Measurements from ENCODE around the gene RELT.

RELT gene

DNA sequence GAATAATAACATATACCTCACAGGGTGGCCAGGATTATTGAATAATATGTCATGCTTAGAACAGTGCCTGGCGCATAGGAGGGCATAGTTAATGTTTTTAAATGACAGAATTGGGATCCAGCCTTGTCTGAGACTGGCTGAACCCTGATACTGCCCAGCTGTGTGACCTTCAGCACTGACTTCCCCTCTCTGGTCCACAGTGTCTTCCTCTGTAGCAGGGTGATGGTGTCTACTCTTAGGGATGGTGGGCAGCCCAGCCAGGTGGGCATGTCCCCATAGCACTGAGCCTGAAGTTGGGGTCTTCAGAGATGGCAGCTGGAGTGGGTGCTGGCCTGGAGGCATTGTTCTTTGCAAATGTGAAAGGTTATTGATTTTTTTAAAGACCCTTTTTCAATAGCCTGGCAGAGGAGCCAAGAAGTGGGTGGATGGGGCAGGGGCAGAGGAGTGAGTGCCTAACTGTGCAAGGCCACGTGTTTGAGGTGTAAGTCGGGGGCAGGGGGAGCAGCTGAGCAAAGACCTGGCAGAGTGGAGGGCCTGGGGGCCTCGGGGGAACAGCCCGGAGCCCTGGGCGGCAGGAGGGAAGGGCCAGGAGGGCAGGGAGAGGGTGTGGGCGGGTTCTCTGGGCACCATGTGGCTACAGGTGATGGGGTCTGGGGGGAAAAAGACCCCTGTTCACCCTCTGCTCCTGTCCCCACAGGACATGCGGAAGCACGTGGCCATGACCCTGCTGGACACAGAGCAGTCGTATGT is 29.8 kb upstream of the RELT start:
- in situ Hi-C loops (cut with MboI; ENCODE audit: low sequenced_read_pairs) = no loop called here

DNA sequence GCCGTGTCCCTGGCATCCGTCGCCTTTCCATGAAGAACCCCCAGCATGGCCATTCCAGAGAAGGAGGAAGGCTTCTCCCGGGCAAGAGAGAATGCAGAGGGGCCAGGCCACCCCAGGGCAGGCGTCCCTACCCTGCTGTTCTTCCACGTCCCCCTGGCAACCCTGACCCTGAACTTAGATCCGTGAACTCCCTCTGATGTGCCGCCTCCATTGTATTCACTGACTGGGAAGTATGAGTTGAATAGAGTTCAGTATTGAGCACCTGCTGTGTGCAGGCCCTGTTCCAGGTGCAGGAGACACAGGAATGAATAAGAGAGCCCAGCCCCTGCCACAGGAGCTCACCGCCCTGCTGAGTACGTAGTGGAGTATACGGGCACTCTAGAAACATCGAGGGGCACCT is 29.1 kb upstream of the RELT start:
- in situ Hi-C loops (cut with MboI; ENCODE audit: low sequenced_read_pairs) = no loop called here

DNA sequence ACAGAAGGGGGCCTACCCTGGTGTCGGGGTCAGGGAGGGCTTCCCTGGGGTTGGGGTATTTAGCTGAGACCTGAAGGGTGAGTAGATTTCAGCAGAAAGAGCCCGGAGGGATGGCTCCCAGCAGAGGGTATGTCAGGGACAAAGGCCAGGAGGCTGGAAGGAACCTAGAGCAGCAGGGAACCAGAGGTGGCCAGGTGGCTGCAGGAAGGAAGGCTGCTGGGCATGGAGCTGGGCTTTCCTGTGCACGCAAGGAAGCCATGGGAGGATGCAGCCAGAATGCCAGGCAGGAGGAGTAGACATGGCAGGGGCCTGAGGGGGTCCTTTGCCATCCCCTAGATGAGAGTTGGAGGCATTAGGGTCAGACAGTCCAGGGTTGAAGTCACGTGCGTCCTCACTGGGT is 27.4 kb upstream of the RELT start:
- in situ Hi-C loops (cut with MboI; ENCODE audit: low sequenced_read_pairs) = no loop called here

- in situ Hi-C loops (cut with MboI; ENCODE audit: low sequenced_read_pairs) = no loop called here
Observed at GRCh38 chr11:73349633-73350032, 26.6 kb upstream of the RELT start.

DNA sequence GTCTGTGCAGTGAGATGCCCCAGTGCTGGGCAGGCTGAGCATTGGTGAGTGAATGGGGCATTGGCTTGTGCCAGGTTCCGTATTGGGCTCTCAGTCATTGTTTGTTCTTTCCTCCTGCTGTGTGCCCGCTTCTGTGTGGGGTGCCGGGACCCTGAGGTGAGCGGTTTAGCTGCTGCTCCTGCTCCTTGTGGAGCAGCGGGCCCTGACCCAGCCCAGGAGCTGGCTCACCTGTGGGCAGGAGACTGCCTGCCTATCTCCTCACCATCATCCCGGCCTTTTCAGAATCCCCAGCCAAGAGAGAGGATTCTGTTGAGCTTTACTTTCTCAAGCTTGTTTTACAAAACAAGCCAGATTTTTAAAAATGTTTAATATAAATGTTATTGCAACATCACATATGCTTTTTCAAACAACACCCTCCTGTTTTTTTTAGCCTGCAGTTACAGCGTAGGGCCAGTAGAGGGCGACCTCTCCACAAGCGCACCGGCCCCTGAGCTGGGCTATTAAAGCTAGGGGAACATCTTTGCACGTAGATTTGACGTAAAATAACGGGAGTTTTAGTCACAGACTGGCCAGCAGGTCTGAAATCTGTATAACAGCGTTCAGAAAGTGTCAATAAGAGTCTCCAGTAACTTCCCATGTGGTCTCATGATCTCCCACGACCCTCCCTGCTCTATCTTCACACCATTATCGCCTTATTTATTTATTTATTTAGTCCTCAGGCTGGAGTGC is 25.1 kb upstream of the RELT start:
- in situ Hi-C loops (cut with MboI; ENCODE audit: low sequenced_read_pairs) = no loop called here

DNA sequence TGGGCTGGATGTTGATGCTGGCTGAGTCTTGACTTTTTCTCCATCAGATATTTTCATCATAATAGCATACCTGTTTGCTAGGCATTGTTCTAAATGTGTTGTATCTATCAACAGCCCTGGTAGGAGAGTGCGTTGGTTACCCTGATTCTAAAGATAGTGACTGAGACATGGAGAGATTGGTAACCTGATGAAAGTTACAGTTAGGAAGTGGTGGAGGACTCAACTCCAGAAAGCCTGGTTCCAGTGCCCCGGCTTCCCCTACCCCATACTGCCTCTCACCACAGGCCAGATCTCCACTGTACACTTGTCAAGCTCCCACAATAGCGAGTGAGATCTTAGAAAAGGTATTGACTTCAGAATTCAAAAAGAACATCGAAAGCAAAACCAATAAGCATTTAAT is 22.8 kb upstream of the RELT start:
- in situ Hi-C loops (cut with MboI; ENCODE audit: low sequenced_read_pairs) = no loop called here

DNA sequence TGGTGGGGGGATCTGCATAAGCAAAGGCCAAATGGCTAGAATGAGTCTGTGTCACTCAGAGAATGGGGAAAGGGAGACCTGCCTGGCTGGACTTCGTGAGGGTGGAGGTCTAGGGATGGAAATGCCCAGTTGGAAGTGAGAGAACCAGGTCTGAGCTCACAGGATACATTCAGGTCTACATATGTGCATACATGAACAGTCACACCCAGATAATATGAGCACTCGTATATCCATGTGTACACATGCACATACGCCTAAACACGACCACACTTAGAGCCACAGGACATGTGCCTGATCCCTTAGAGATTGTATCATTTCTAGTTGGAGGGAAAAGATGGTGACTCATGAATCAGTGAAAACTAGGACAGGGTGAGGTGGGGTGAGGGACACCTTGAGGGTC is 21.1 kb upstream of the RELT start:
- in situ Hi-C loops (cut with MboI; ENCODE audit: low sequenced_read_pairs) = no loop called here

DNA sequence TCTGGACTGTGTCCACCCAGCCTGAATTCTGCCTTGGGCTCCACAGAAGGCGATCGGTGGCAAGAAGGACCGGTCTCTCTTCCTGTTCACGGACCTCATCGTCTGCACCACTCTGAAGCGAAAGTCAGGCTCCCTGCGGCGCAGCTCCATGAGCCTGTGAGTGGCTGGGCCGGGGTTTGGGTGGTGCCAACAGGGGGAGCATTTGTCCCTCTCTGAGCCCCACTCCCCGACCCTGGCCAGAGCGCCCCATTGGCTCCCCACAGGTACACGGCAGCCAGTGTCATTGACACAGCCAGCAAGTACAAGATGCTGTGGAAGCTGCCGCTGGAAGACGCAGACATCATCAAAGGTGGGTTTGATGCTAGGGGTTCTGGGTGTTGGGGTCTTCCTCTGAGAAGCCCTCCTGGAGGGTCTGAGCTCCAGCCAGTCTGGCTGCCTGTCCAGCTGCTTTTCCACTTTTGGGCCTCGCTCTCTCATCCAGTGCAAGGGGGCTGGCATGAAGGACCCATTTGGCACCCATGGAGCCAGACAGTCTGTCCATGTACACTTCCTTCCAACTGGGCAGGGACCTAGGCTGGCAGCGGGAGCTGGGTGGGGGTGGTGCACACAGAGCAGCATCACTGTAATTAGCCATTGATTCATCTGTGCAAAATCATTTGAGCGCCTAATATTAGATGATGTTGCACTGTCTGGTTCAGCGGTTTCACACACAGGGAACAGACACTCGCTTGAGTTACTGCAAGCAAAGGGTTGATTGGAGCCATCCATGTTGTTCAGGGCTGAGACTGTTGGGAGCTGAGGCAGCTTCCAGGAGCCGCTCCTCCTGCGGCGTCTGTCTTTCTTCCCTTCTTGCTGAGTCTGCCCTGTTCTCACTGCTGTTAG is 19.0 kb upstream of the RELT start:
- in situ Hi-C loops (cut with MboI; ENCODE audit: low sequenced_read_pairs) = no loop called here

DNA sequence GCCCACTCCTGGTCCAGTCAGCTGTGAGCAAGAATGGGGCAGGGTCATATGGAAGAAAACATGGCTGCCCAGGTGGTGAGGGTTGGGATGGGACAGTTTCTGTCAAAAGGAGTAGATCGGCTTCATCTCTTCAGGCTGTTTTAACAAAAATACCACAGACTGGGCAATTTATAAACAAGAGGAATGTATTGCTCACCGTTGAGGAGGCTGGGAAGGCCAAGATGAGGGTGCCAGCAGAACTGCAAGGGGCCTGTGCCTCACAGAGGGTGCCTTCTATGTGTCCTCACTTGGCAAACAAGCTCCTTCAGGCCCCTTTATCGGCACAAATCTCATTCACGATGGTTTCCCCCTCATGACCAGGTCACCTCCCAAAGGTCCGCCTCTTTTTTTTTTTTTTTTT is 18.1 kb upstream of the RELT start:
- in situ Hi-C loops (cut with MboI; ENCODE audit: low sequenced_read_pairs) = no loop called here

DNA sequence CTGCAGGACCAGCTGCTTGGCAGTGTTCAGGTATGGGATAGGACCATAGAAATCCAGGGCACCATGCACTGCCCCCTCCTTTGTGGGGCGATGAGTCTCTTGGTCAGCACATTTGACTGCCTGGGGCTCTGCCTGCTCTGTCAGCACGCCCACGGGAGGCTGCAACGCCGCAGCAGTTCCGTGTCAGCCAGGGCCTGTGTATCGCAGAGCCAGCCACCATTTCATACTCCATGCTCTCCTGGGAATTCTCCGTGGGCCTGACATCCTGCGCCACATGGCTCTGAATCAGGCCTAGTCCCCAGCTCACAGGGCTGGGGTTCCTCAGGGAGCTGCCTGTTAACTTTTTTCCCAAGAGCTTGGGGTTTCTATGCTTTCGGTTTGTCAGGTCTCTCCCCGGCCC is 16.9 kb upstream of the RELT start:
- in situ Hi-C loops (cut with MboI; ENCODE audit: low sequenced_read_pairs) = no loop called here

DNA sequence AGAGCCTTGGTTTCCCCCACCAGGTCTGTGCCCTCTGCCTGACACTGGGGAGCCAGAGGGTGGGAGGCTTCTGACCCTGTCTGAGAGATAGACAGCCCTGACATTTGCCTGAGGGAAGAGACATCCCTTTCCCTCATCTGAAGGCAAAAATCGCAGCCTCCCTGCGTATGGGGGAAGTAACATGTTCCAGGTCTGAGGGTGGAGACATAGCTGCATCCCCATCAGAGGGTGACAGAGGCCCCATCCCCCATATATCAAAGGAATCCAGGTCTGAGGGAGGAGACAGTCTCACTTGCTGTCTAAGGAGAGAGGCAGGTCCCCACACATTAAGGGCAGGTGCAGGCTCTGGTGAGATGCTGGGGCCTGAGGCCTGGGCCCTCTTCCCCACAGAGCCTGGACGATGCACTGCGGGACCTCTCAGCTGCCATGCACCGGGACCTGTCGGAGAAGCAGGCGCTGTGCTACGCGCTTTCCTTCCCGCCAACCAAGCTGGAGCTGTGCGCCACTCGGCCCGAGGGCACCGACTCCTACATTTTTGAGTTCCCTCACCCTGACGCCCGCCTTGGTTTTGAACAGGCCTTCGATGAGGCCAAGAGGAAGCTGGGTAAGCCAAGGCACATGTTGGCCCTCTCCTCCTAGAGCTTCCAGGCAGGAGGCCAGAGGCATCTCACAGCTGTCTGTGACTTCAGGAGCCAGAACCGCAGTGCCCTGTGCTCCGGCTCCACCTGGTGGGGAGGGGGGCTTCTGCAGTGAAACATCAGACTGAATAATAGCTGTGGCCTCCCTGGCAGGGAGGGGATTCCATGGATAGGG is 16.1 kb upstream of the RELT start:
- in situ Hi-C loops (cut with MboI; ENCODE audit: low sequenced_read_pairs) = no loop called here

DNA sequence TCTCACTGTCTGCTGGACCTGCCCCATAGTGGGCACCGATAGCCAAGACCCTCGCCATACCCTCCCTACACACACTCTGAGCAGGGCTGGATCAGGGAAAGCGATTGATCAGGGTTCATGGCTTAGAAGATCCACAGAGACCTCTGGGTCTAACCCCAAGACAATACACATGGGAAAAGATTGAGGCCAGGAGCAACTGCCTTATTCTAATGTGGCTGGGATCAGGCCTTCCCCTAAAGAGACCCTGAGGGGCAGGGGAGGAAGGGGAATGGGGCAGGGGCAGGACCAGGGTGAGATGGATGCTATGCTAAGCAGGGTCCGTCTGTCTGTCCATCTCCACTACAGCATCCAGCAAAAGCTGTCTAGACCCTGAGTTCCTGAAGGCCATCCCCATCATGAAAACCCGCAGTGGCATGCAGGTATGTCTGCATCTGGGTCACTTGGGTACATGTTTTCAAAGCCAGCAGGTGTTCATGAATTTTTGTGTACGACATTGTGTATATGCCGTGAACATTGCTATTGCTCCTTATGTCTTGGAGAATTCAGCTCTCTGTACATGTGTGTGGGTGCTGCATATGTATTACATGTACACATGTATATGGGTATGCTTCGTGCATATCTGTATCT is 15.3 kb upstream of the RELT start:
- in situ Hi-C loops (cut with MboI; ENCODE audit: low sequenced_read_pairs) = no loop called here

- in situ Hi-C loops (cut with MboI; ENCODE audit: low sequenced_read_pairs) = no loop called here
Observed at GRCh38 chr11:73361953-73362776, 14.0 kb upstream of the RELT start.

DNA sequence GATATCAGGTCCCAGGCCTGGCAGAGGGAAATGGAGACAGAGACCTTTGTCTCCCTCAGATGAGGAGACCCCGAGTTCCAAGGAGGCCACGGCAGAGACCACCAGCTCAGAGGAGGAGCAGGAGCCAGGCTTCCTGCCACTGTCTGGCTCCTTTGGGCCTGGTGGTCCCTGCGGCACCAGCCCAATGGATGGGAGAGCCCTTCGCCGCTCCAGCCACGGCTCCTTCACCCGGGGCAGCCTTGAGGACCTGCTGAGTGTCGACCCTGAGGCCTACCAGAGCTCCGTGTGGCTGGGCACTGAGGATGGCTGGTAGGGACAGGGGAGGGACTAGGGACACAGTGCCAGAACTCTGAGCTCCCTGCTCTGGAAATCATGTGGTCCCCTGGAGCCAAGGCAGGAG is 13.1 kb upstream of the RELT start:
- in situ Hi-C loops (cut with MboI; ENCODE audit: low sequenced_read_pairs) = no loop called here

DNA sequence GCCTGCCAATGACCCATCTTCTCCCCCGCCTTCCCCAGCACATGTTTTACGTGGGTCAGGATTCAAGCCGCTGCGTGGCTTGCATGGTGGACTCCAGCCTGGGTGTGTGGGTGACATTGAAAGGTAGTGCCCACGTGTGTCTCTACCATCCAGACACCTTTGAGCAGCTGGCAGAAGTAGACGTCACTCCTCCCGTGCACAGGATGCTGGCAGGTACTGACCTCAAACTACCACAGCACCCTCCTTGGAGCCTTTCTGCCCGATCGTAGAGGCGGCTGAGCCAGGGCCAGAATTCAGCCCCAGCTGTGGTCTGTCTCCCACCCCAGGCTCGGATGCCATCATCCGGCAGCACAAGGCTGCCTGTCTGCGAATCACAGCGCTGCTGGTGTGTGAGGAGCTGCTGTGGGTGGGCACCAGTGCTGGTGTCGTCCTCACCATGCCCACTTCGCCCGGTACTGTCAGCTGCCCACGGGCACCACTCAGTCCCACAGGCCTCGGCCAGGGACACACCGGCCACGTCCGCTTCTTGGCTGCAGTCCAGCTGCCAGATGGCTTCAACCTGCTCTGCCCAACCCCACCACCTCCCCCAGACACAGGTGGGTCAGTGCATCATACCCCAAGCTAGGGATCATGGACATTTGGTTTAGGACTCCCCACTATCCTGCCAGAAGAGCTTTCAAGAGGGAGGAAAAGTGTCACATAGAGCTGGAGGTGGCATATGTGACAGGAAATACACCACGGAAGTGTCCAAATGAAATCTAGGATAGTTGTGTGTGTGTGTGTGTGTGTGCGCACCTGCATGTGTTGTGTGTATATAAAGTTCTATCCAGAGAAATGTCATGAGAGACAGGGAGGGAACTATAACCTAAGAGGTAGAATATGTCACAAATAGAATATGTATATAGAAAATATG is 10.6 kb upstream of the RELT start:
- in situ Hi-C loops (cut with MboI; ENCODE audit: low sequenced_read_pairs) = no loop called here

- in situ Hi-C loops (cut with MboI; ENCODE audit: low sequenced_read_pairs) = no loop called here
Observed at GRCh38 chr11:73366265-73366610, 10.0 kb upstream of the RELT start.

GRCh38 chr11:73366953-73367352 is 9.2 kb upstream of the RELT start:
- in situ Hi-C loops (cut with MboI; ENCODE audit: low sequenced_read_pairs) = no loop called here

DNA sequence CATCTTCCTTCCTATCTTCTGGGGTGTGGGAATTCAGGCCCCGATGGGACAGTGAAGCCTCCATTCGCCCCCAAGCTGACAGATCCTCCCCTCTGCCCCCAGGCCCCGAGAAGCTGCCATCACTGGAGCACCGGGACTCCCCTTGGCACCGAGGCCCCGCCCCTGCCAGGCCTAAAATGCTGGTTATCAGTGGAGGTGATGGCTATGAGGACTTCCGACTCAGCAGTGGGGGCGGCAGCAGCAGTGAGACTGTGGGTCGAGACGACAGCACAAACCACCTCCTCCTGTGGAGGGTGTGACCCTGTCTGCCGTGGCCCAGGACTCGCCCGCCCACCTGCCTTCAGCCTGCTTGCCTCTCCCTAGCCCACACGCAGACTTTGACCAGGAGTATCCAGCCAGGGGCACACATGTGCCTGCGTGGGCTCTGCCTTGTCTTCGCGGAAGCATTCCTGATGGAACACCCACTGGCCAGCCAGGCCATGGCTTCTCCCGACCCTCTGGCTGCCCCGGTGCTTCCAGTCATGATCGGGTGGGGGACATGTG is 8.6 kb upstream of the RELT start:
- in situ Hi-C loops (cut with MboI; ENCODE audit: low sequenced_read_pairs) = no loop called here
